AG09319 (cell line): ENCODE data around the gene STXBP5L.

Source experiments
- DNase-seq: peaks from one replicate; pipeline ENCODE4 v3.0.0-alpha.2; 2010; ENCODE audit warnings: low read depth; ENCODE audit errors: extremely low read depth
- TF ChIP-seq, protein P1 (sequence below): IDR thresholded peaks from 2 replicates; pipeline ENCODE4 v1.5.1; 2011; ENCODE audit warnings: low read depth, mild to moderate bottlenecking, inconsistent platforms, low read length, moderate library complexity

STXBP5L gene

DNA sequence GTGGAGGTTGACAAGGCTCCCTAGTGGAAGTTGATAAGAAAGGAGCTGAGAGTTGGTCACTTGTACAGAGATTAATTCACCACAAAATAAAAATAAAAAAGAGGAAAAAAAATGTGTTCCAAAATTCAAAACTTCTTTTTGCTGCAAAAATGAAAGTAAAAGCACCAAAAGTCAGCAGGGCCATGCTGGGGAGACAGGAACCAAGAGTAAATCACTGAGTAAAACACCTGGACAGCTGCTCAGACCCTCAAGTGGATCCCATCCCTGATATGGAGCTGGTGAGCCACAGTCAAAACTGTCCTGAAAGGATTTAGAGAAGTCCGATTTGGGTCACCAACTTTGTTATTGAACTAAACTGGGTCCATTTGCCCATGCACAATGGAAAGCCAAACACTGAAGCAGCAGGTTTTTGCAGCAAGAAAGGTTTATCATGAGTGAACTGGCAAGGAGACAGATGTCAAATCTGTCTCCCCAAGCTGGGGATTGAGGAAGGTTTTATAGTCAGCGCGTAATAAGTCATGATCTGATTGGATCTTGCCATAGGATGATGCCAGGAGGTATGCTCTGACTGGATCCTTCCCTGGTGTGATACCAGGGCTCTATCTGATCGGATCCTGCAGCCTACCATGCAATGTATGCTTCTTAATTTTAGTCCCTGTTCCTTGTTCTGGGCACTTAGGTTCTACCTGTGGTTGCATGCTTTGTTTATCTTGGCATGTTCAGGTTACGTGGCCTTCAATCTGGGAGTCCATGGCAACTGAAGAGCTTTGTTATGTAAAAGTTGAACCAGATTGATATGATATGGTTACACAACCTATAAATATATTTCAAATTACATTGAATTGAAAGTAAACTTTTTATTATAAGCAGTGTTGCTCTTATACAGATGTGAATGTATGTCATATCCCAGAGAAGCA is 324.6 kb downstream of the STXBP5L start:
- DNase-seq, result no peak
- TF ChIP-seq, protein P1, sequence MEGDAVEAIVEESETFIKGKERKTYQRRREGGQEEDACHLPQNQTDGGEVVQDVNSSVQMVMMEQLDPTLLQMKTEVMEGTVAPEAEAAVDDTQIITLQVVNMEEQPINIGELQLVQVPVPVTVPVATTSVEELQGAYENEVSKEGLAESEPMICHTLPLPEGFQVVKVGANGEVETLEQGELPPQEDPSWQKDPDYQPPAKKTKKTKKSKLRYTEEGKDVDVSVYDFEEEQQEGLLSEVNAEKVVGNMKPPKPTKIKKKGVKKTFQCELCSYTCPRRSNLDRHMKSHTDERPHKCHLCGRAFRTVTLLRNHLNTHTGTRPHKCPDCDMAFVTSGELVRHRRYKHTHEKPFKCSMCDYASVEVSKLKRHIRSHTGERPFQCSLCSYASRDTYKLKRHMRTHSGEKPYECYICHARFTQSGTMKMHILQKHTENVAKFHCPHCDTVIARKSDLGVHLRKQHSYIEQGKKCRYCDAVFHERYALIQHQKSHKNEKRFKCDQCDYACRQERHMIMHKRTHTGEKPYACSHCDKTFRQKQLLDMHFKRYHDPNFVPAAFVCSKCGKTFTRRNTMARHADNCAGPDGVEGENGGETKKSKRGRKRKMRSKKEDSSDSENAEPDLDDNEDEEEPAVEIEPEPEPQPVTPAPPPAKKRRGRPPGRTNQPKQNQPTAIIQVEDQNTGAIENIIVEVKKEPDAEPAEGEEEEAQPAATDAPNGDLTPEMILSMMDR, result no peak

GRCh38 chr3:121243208-121243607 is 335.2 kb downstream of the STXBP5L start:
- TF ChIP-seq, protein P1, result no peak
- no peak for DNase-seq

GRCh38 chr3:121252676-121253075 is 344.7 kb downstream of the STXBP5L start:
- no peak for DNase-seq
- TF ChIP-seq, protein P1, result no peak

DNA sequence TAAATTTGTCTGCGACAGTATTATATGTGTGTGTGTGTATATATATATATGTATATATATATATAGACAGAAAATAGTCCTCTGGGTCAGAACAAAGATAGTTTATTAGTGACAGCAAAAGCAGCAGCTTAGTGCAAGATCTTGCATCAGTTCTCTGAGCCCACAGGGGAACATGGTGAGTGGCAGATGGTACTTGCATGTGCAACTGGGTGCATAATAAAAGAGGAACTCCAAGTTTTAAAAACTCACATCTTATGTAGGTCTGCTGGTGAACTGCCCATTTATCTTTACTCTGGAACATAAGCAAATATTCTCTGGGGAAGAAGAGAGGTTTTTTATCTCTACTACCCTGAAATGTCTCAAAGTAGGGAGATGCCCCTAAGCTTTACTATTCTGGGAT is 361.4 kb downstream of the STXBP5L start:
- no peak for DNase-seq
- TF ChIP-seq, protein P1, result no peak

DNA sequence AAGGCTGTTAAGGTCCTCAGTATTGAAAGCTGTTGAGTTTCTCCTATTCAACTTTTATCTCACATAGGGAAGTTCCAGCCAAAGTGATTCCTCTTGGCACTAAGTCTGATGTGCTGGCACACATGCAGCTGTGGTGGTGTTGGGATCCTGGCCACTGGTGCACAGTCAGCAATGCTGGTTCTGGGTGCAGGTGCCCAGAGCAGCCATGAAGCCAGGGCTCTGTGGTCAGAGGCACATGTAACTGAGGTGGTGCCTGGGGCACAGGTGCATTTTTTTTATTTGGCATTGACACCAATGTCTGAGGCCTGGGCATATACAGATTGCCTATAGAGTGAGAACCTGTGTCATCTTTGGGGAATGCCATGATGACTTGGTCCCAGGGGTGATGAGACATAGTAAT is 366.4 kb downstream of the STXBP5L start:
- no peak for DNase-seq
- TF ChIP-seq, protein P1, result no peak

GRCh38 chr3:121295452-121295851 is 387.4 kb downstream of the STXBP5L start:
- DNase-seq, result no peak
- TF ChIP-seq, protein P1, result no peak

DNA sequence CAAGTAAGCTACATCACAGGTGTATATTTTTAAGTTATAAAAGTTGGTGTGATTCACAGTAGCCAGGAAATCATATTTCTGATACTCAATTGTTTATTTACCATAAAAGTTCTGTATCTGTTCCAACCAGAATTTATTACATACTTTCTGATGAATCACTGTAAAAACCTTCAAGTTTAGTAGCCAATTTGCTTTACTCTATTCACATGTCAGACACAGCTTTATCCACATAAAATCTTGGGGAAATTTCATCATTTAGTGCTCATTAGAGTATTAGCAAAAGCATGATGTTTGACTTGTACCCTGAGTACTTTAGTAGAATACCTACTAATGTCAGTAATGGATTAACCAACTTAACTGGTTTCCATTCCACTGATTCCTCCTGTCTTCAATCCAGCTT is 388.0 kb downstream of the STXBP5L start:
- no peak for DNase-seq
- TF ChIP-seq, protein P1, result no peak
